Activated gamma-delta T cell treated with anti-CD3 and anti-CD28 coated beads, Interleukin-2, amount 50 U/mL, for 16 hours (primary cell): ENCODE data around the gene GNG12.
"Not testable (repeated sequence)": the region's sequence is repeated elsewhere in the genome, so short reads cannot be mapped to it uniquely, and the experiment has no call there.

Experiments
- DNase-seq: peaks from one replicate; pipeline ENCODE4 v3.0.0-alpha.2; 2020; ENCODE audit warnings: low read depth

Gene GNG12

GRCh38 chr1:67679691-67680090 lies 153.6 kb downstream of the GNG12 start:
- no peak for DNase-seq

GRCh38 chr1:67677930-67678329 lies 155.3 kb downstream of the GNG12 start:
- no peak for DNase-seq

GRCh38 chr1:67677408-67677807 lies 155.9 kb downstream of the GNG12 start:
- DNase-seq: no peak

- DNase-seq: no peak
Measured at GRCh38 chr1:67676946-67677345, 156.3 kb downstream of the GNG12 start.

- no peak for DNase-seq
Measured at GRCh38 chr1:67676287-67676686, 157.0 kb downstream of the GNG12 start.

GRCh38 chr1:67675800-67676199 lies 157.5 kb downstream of the GNG12 start:
- no peak for DNase-seq

GRCh38 chr1:67674260-67675011 lies 158.8 kb downstream of the GNG12 start:
- no peak for DNase-seq

GRCh38 chr1:67673468-67674201 lies 159.6 kb downstream of the GNG12 start:
- no peak for DNase-seq

DNA sequence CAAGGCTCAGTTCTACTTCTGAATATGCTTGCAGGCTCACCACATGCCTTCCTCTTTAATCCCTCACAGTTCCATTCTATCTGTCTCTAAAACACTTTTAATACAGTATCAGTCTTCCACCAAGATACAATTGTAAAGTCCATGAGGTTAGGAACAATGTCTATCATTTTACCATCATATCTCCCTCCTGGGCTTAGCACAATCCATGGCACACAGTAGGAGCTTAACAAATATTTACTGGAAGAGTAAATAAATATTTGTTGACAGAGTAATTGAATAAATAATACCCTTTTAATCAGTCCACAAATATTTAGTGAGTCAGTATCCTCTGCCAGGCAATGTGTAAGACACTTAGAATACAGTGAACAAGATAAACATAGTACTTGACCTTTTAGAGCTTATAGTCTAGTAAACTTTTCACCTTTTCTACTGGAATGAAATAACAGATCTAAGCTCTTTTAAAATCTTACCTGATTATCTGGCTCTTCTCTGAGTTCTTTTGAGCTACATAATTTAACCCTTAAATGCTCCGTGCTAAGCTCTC lies 160.9 kb downstream of the GNG12 start:
- no peak for DNase-seq

- DNase-seq: no peak
Measured at GRCh38 chr1:67668660-67669059, 164.6 kb downstream of the GNG12 start.

DNA sequence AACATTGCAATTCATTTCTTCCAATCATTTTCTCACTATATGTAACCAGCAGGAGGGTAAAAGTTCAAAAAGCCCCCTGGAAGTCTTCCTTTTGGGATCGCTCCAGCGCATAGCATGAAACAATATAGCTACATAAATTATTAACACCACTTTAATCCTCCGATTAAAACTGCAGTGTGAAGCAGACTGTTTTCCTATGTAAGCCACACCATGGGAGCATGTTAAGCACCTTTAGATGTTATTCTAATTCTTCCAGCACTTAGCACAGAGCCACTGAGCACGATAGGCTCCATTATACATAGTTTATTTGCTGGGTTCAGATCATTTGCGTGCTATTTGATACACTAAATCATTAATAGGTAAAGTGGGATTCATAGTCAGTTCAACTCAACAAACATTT lies 166.6 kb downstream of the GNG12 start:
- no peak for DNase-seq

GRCh38 chr1:67665307-67665706 lies 168.0 kb downstream of the GNG12 start:
- DNase-seq: not testable (repeated sequence)

GRCh38 chr1:67664048-67664447 lies 169.2 kb downstream of the GNG12 start:
- no peak for DNase-seq

DNA sequence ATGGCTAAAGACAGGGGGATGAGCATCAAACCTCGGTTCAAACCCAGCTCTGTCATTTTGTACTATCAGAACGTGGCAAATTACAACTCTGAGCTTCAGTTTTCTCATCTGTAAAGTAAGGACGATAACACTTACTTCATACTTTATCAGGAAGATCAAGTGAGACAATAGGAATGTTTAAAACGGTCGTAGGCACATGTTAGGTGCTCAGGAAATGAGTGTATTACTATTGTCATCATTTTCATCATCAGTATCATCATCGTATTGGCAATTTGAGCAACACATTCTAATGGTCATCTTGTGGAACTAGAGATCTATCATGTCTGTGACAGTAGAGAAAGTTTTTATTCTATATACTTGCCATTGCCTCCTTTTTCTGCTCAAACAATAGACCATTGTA lies 170.4 kb downstream of the GNG12 start:
- no peak for DNase-seq

DNA sequence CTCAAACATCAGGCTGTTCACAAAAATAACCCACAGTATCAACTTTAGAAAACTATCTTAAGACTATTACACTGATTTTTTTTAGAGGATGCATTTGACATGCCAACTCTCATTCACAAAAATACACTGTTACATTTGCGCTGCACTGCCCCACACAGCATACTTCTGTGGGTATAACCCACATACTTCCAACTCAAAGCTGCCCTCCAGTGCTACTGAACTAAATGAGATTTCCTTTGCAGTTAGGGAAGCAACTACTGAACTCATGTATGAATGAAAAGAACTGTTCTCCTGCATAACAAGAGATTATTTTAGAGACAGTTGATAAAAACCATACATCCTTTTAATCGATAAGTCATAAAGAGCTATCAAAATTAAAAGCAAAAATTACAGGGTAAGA lies 174.0 kb downstream of the GNG12 start:
- DNase-seq: no peak

DNA sequence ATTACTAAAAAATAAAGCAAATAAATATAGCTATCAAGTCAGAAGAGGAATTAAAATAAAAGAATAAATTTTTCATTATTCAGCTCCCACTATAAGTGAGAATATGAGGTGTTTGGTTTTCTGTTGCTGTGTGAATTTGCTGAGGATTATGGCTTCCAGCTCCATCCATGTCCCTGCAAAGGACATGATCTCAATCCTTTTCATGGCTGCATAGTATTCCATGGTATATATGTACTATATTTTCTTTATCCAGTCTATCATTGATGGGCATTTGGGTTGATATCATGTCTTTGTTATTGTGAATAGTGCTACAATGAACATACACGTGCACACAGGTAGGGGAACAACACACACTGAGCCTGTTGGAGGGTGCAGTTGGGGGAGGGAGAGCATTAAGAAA lies 176.1 kb downstream of the GNG12 start:
- DNase-seq: not testable (repeated sequence)

DNA sequence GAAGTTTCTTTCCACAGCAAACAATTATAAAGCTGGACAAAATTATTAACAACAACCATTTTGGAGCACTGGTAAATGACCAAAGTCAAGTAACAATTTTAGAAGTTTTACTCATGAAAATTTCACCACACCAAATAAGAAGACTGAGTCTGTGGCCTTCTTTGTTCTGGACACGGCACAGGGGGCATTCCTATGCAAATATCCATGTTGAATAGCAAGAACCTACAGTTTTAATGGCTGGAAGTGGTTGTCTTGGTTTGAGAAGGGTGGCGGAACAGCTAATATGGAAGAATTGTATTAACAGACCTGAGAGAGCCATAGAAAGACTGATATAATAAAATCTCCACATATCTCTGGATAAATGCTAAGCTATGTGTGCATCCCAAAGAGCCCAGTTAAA lies 177.7 kb downstream of the GNG12 start:
- no peak for DNase-seq

DNA sequence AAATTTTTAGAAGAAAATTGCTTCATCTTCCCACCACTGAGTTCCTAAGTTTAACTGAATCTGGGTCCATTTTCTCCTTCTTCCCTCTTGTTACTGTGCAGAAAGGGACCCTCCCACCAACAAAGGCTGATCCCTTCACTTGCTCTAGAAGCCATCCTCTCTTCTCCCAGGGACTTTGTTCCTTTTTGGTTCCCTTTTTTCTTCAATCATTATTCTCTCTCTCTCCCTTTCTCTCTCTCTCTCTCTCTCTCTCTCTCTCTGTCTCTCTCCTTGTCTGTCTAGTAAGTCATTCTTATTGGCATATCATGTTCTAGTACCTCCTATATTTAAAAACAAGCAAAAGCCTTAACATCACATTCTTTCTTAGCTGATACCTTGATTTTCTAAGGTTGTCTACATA lies 180.0 kb downstream of the GNG12 start:
- DNase-seq: no peak

- no peak for DNase-seq
Measured at GRCh38 chr1:67652800-67653199, 180.5 kb downstream of the GNG12 start.
